Nephron (organoid): ENCODE data around the gene ADARB2.
"Not testable (repeated sequence)": the region's sequence is repeated elsewhere in the genome, so short reads cannot be mapped to it uniquely, and the experiment has no call there.

Experiments
- H3K27ac Mint-ChIP-seq, 3 experiments: 2 replicates each; pipeline ENCODE4 v1.8.0; 2020; ENCODE audit warnings: mixed read lengths in 3 of 3, mild to moderate bottlenecking in 2 of 3, moderate library complexity in 1 of 3
- H3K27me3 Mint-ChIP-seq: 2 replicates; pipeline ENCODE4 v1.8.0; 2021; ENCODE audit warnings: low read depth, mild to moderate bottlenecking, moderate library complexity, mixed read lengths
- H3K36me3 Mint-ChIP-seq: 2 replicates; pipeline ENCODE4 v1.8.0; 2020; ENCODE audit warnings: low read depth, mixed read lengths
- H3K4me1 Mint-ChIP-seq: 2 replicates; pipeline ENCODE4 v1.8.0; 2020; ENCODE audit warnings: mixed read lengths
- H3K4me3 Mint-ChIP-seq, 3 experiments: 2 replicates each; pipeline ENCODE4 v1.8.0; 2020; ENCODE audit warnings: mild to moderate bottlenecking in 3 of 3, mixed read lengths in 3 of 3, moderate library complexity in 2 of 3
- H3K9me3 Mint-ChIP-seq: 2 replicates; pipeline ENCODE4 v1.8.0; 2020; ENCODE audit warnings: mixed read lengths
- CTCF ChIP-seq, 3 experiments: fragments of 200-600 bp; sonication (generic); IDR thresholded peaks; one replicate each; pipeline ENCODE4 v1.5.0; 2021; ENCODE audit warnings: antibody characterized with exemption in 3 of 3; ENCODE audit not compliant: unreplicated experiment in 3 of 3

ADARB2 gene

GRCh38 chr10:1444826-1445225, 292.5 kb downstream of the ADARB2 start:
- Mint-ChIP-seq H3K27me3 (peaks cover 5% of the 10 kb centered on the region), H3K4me1 (no peaks in the 10 kb centered on the region), H3K4me3 (no peak overlapping the region), H3K27ac (no peak overlapping the region), H3K36me3 (no peaks in the 10 kb centered on the region), H3K9me3 (no peaks in the 10 kb centered on the region)
- TF ChIP-seq CTCF (IDR thresholded peaks at IDR 0.05; ENCODE audit: unreplicated experiment in 3 of 3) = no peak

GRCh38 chr10:1440897-1441296, 296.4 kb downstream of the ADARB2 start:
- Mint-ChIP-seq H3K27me3 (no peaks in the 10 kb centered on the region), H3K4me3 (no peak overlapping the region), H3K4me1 (no peaks in the 10 kb centered on the region), H3K9me3 (no peaks in the 10 kb centered on the region), H3K36me3 (no peaks in the 10 kb centered on the region), H3K27ac (no peak overlapping the region)
- no peak for TF ChIP-seq CTCF (IDR thresholded peaks at IDR 0.05; ENCODE audit: unreplicated experiment in 3 of 3)

GRCh38 chr10:1434912-1435692, 302.2 kb downstream of the ADARB2 start:
- Mint-ChIP-seq H3K27me3 (no peaks in the 10 kb centered on the region), H3K4me3 (no peak overlapping the region), H3K27ac (no peak overlapping the region), H3K36me3 (peaks cover under 1% of the 10 kb centered on the region), H3K9me3 (peaks cover 7% of the 10 kb centered on the region), H3K4me1 (no peaks in the 10 kb centered on the region)
- TF ChIP-seq CTCF (IDR thresholded peaks at IDR 0.05; ENCODE audit: unreplicated experiment in 3 of 3) = no peak

- Mint-ChIP-seq H3K4me3 (no peak overlapping the region), H3K27ac (no peak overlapping the region), H3K9me3 (peaks cover 11% of the 10 kb centered on the region), H3K27me3 (no peaks in the 10 kb centered on the region), H3K4me1 (no peaks in the 10 kb centered on the region), H3K36me3 (peaks cover 3% of the 10 kb centered on the region)
- no peak for TF ChIP-seq CTCF (IDR thresholded peaks at IDR 0.05; ENCODE audit: unreplicated experiment in 3 of 3)
Measured at GRCh38 chr10:1434202-1434601, 303.1 kb downstream of the ADARB2 start.

- no peak for TF ChIP-seq CTCF (IDR thresholded peaks at IDR 0.05; ENCODE audit: unreplicated experiment in 3 of 3)
- Mint-ChIP-seq H3K4me1 (no peaks in the 10 kb centered on the region), H3K27ac (no peak overlapping the region), H3K9me3 (peaks cover 11% of the 10 kb centered on the region), H3K27me3 (no peaks in the 10 kb centered on the region), H3K36me3 (peaks cover 3% of the 10 kb centered on the region), H3K4me3 (no peak overlapping the region)
Measured at GRCh38 chr10:1432161-1432560, 305.2 kb downstream of the ADARB2 start.

GRCh38 chr10:1431229-1431628, 306.1 kb downstream of the ADARB2 start:
- H3K4me1 Mint-ChIP-seq = no peaks in the 10 kb centered on the region
- peaks cover 11% of the 10 kb centered on the region for H3K9me3 Mint-ChIP-seq
- H3K4me3 Mint-ChIP-seq = no peak overlapping the region
- H3K27me3 Mint-ChIP-seq = no peaks in the 10 kb centered on the region
- H3K27ac Mint-ChIP-seq = no peak overlapping the region
- TF ChIP-seq CTCF (IDR thresholded peaks at IDR 0.05; ENCODE audit: unreplicated experiment in 3 of 3) = no peak
- H3K36me3 Mint-ChIP-seq = peaks cover 3% of the 10 kb centered on the region

- not testable (repeated sequence) for H3K27me3 Mint-ChIP-seq
- H3K9me3 Mint-ChIP-seq = peaks cover 11% of the 10 kb centered on the region
Measured at GRCh38 chr10:1427521-1428186, 309.7 kb downstream of the ADARB2 start.

More at GRCh38 chr10:1427521-1428186, 309.7 kb downstream of the ADARB2 start:
- not testable (repeated sequence) for H3K4me1 Mint-ChIP-seq, H3K27ac Mint-ChIP-seq, H3K4me3 Mint-ChIP-seq, H3K36me3 Mint-ChIP-seq
